ENCODE data around the gene CHCHD5.
"Not testable (repeated sequence)": the region's sequence is repeated elsewhere in the genome, so short reads cannot be mapped to it uniquely, and the experiment has no call there.

The CHCHD5 gene

DNA sequence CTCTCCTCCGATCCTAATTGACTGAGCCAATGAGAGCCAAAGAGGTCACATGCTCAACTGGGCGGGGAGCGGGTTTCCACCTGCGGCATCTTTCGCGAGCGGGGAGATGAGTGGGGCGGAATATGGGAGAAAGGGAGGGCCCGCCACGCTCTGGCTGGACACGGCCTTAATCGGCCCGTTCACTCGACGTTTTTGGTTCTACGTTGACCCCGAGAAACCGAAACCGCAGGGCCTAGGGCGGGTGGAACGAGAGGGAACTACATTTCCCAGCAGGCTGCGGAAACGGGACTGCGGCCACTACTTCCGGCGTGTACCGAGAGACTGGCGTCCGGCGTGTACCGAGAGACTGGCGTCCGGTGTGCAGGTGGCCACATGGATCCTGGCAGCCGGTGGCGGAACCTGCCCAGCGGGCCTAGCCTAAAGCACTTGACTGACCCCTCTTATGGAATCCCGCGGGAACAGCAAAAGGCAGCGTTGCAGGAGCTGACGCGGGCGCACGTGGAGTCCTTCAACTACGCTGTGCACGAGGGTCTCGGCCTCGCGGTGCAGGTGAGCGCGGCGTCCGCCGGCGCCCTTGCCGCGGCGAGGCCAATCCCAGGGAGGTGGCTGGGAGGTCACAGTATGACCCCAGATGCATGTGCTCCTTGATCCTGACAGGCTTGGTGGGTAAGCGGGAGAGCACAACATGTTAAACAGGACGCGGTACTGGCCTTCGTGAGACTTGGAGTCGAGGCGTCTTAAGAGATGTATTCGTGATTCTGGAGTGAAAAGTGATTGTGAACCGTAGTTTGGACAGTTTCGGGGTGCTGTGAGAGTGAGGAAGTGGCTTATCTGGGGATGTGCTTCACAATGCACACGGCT, 42.1 kb upstream of the CHCHD5 start, which contains the start of gene POLR1B:
TSS of gene POLR1B (plus strand) at position 343 of the 861 bp plus-strand sequence. CDS start at position 373, 30 bp downstream.
- TF ChIP-seq, protein P1, sequence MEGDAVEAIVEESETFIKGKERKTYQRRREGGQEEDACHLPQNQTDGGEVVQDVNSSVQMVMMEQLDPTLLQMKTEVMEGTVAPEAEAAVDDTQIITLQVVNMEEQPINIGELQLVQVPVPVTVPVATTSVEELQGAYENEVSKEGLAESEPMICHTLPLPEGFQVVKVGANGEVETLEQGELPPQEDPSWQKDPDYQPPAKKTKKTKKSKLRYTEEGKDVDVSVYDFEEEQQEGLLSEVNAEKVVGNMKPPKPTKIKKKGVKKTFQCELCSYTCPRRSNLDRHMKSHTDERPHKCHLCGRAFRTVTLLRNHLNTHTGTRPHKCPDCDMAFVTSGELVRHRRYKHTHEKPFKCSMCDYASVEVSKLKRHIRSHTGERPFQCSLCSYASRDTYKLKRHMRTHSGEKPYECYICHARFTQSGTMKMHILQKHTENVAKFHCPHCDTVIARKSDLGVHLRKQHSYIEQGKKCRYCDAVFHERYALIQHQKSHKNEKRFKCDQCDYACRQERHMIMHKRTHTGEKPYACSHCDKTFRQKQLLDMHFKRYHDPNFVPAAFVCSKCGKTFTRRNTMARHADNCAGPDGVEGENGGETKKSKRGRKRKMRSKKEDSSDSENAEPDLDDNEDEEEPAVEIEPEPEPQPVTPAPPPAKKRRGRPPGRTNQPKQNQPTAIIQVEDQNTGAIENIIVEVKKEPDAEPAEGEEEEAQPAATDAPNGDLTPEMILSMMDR (IDR thresholded peaks at IDR 0.05; ENCODE audit: insufficient read depth, low read depth, low read length, missing control alignments), result no peak
- DNase-seq (ENCODE audit: low read depth), result peak; percentile 92
- H3K4me3 ChIP-seq (ENCODE audit: low read depth, low read length), result peak within 1 kb of the TSS; percentile 75

DNA sequence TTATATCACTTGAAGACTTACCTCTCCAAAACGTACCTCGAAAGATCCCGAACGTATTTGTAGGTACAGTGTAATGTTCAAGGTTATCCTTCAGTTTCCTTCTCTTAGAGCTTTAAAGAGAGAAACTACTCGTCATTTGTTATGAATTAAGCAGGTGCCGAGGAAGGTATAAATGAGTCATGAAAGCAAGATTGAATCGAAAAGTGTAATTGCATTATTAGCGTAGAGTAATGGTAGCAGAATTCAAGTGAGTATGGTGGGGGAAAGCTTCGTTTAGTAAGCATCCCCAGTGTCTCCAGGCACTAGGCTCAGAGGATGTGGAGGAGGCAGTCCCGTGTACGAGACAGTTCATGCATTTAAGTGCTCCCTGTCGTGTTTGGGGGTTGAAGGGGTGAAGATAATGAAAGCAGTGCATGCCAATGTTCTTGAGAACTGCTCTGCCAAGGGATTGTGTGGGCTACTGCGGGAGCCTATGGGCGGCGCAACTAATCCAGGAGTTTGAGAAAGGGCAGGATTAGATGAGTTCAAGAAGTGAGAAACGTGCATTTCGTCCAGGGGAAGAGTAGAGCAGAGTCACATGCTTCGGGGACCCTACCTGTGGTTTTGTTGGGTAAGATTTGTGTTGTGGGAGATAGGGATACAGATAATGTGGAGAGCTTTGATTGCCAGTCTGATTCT, 41.3 kb upstream of the CHCHD5 start:
- peak overlapping the region; percentile 75 for H3K4me3 ChIP-seq (ENCODE audit: low read depth, low read length)
- DNase-seq (ENCODE audit: low read depth), result peak; percentile 37
- TF ChIP-seq, protein P1 (IDR thresholded peaks at IDR 0.05; ENCODE audit: insufficient read depth, low read depth, low read length, missing control alignments), result no peak

DNA sequence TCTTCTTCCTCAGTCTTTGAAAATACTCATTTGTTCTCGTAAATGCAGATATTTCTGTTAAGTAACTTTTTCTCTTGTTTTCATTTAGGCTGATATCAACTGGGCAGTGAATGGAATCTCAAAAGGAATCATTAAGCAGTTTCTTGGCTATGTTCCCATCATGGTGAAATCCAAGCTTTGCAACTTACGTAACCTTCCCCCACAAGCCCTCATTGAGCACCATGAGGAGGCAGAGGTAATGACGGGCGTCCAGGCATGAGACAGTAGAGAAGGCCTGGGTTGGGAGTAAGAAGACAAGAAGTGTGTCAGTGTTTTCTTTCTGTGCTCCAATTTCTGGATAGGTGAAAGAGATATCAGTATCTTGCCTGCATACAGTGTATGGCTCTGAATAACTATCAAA, 37.1 kb upstream of the CHCHD5 start:
- H3K4me3 ChIP-seq (ENCODE audit: low read depth, low read length), result no peak overlapping the region
- TF ChIP-seq, protein P1 (IDR thresholded peaks at IDR 0.05; ENCODE audit: insufficient read depth, low read depth, low read length, missing control alignments), result no peak
- DNase-seq (ENCODE audit: low read depth), result no peak

DNA sequence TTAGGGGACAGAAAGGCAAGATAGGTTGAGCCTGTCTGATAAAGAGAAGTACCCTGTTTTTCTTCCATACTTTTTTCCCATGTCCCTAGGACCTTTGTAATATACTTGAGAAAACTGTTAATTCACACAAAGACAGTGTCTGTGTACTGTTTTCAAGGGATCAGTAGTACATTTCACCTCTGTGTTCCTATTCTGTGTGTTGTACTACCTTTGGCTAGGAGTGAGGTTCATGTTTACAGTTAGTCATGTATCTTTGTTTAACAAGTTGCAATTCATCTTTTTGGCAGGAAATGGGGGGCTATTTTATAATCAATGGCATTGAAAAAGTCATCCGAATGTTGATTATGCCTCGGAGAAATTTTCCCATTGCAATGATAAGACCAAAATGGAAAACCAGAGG, 35.4 kb upstream of the CHCHD5 start:
- H3K4me3 ChIP-seq (ENCODE audit: low read depth, low read length), result no peak overlapping the region
- TF ChIP-seq, protein P1 (IDR thresholded peaks at IDR 0.05; ENCODE audit: insufficient read depth, low read depth, low read length, missing control alignments), result no peak
- DNase-seq (ENCODE audit: low read depth), result no peak

DNA sequence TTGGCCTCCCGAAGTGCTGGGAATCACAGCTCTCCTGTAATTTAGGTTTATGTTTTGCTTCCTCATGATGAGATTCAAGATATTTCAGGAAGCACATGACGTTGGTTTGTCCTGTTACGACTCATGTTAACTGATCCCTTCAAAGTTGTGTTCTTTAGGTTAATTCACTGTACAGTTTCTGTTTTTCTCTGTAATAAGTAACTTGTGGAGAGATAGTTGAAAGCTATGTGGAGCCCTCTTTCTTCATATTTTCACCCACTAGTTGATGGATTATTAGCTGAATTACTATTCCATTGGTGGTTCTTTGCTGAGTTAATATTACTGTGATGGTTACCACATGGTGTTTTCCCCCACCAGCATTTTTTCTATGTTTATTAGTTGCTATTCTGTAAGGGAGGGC, 18.3 kb upstream of the CHCHD5 start:
- DNase-seq (ENCODE audit: low read depth), result no peak
- no peak overlapping the region for H3K4me3 ChIP-seq (ENCODE audit: low read depth, low read length)
- TF ChIP-seq, protein P1 (IDR thresholded peaks at IDR 0.05; ENCODE audit: insufficient read depth, low read depth, low read length, missing control alignments), result no peak

DNA sequence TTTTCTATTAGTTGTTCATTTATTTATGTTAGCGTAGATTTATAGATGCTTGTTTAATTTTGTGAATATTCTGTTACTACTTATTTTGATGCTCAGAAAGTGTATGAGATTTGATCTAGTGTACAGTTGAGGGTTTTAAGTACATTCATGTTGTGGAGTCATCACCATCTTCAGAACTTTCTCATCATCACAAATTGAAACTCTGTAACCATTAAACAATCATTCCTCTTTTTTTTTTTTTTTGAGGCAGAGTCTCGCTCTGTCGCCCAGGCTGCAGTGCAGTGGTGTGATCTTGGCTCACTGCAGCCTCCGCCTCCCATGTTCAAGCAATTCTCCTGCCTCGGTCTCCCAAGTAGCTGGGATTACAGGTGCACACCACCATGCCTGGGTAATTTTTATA, 17.9 kb upstream of the CHCHD5 start:
- not testable (repeated sequence) for DNase-seq (ENCODE audit: low read depth)

DNA sequence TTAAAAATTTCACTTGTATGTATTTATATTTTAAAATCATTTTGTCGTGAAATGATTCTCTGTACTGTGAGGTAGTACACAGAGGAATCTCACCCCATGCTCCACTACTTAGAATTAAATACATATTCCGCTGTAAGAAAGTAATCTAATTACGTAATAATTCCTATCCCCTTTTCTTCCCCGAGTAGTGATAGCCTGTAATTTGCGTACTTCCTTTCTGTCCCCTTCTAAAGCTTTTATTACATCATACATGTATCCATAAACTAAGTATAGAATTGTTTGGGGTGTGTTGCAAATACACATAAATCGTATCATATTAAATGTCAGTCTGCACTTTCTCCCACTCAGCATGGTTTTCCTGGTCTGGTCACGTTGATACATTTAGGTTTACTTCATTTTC, 12.4 kb upstream of the CHCHD5 start:
- no peak for DNase-seq (ENCODE audit: low read depth)
- TF ChIP-seq, protein P1 (IDR thresholded peaks at IDR 0.05; ENCODE audit: insufficient read depth, low read depth, low read length, missing control alignments), result no peak
- no peak overlapping the region for H3K4me3 ChIP-seq (ENCODE audit: low read depth, low read length)

More for the DNA sequence above, 17.9 kb upstream of the CHCHD5 start:
- not testable (repeated sequence) for H3K4me3 ChIP-seq (ENCODE audit: low read depth, low read length)

Data from GM12865 (cell line).